CD4-positive, alpha-beta T cell treated with Interleukin-15 for 1 hour (primary cell): ENCODE results near the gene C4B.
"Not testable (repeated sequence)": the region's sequence is repeated elsewhere in the genome, so short reads cannot be mapped to it uniquely, and the experiment has no call there.

Experiments
- DNase-seq: peaks from one replicate; pipeline ENCODE4 v3.0.0-alpha.2; 2020

C4B gene

GRCh38 chr6:31981744-31982143, 32.9 kb upstream of the C4B start, which contains the start of gene C4A:
C4A (plus strand) TSS chr6:31982057; CDS start chr6:31982108, 51 bp downstream.
- not testable (repeated sequence) for DNase-seq

GRCh38 chr6:31989363-31989762, 25.2 kb upstream of the C4B start:
- not testable (repeated sequence) for DNase-seq

GRCh38 chr6:31994421-31994820, 20.2 kb upstream of the C4B start:
- DNase-seq = peak; percentile 9

- not testable (repeated sequence) for DNase-seq
These were observed 18.2 kb upstream of the C4B start for GRCh38 chr6:31996385-31996784.

- not testable (repeated sequence) for DNase-seq
These were observed 11.9 kb upstream of the C4B start for GRCh38 chr6:32002546-32003268.

- not testable (repeated sequence) for DNase-seq
These were observed 11.3 kb upstream of the C4B start for GRCh38 chr6:32003301-32003700.

- DNase-seq = peak; percentile 8
These were observed 10.2 kb upstream of the C4B start for GRCh38 chr6:32004393-32004792.

GRCh38 chr6:32004864-32005537, 9.6 kb upstream of the C4B start:
- peak; percentile 5 for DNase-seq

GRCh38 chr6:32005538-32005880, 9.1 kb upstream of the C4B start:
- peak; percentile 15 for DNase-seq

GRCh38 chr6:32005991-32006529, 8.5 kb upstream of the C4B start:
- DNase-seq = peak; percentile 11

GRCh38 chr6:32007086-32007485, 7.5 kb upstream of the C4B start:
- DNase-seq = peak; percentile 13

- DNase-seq = not testable (repeated sequence)
These were observed 6.6 kb upstream of the C4B start for GRCh38 chr6:32008037-32008436.

- not testable (repeated sequence) for DNase-seq
These were observed 6.0 kb upstream of the C4B start for GRCh38 chr6:32008616-32009015.

- DNase-seq = not testable (repeated sequence)
These were observed 5.1 kb upstream of the C4B start for GRCh38 chr6:32009537-32009936.

- peak; percentile 7 for DNase-seq
These were observed 3.6 kb upstream of the C4B start for GRCh38 chr6:32010856-32011530.

- DNase-seq = peak; percentile 4
These were observed 1.5 kb upstream of the C4B start for GRCh38 chr6:32012941-32013617.

GRCh38 chr6:32013738-32014137, 857 bp upstream of the C4B start:
- not testable (repeated sequence) for DNase-seq

- not testable (repeated sequence) for DNase-seq
These were observed 7.5 kb downstream of the C4B start for GRCh38 chr6:32022100-32022499.

GRCh38 chr6:32028631-32029030, 14.0 kb downstream of the C4B start:
- not testable (repeated sequence) for DNase-seq

GRCh38 chr6:32029553-32029952, 15.0 kb downstream of the C4B start:
- not testable (repeated sequence) for DNase-seq

- DNase-seq = not testable (repeated sequence)
These were observed 20.9 kb downstream of the C4B start for GRCh38 chr6:32035283-32036013.

- not testable (repeated sequence) for DNase-seq
These were observed 22.5 kb downstream of the C4B start for GRCh38 chr6:32037136-32037535.
